Loucy (cell line): ENCODE data around the gene NPY2R.

Experiments
- H2AFZ ChIP-seq: fragments of 200-600 bp; sonication (generic); 2 replicates; pipeline ENCODE4 v1.6.0; 2016; ENCODE audit warnings: antibody characterized with exemption, mild to moderate bottlenecking, low read length, moderate library complexity
- H3F3A ChIP-seq: fragments of 200-600 bp; 2 replicates; pipeline ENCODE4 v1.6.0; 2016; ENCODE audit warnings: antibody characterized with exemption, low read depth, mild to moderate bottlenecking
- H3K27me3 ChIP-seq: fragments of 200-600 bp; sonication (generic); 2 replicates; pipeline ENCODE4 v1.6.1; 2014; ENCODE audit warnings: low read length, mild to moderate bottlenecking; ENCODE audit not compliant: insufficient read depth, poor library complexity, severe bottlenecking
- H3K36me3 ChIP-seq: fragments of 200-600 bp; sonication (generic); 2 replicates; pipeline ENCODE4 v1.6.1; 2016; ENCODE audit warnings: low read length; ENCODE audit not compliant: insufficient read depth
- H3K4me1 ChIP-seq: fragments of 200-600 bp; sonication (generic); 2 replicates; pipeline ENCODE4 v1.5.1; 2014; ENCODE audit warnings: low read length, mild to moderate bottlenecking; ENCODE audit not compliant: insufficient read depth, poor library complexity, severe bottlenecking
- H3K4me2 ChIP-seq: fragments of 200-600 bp; sonication (generic); 2 replicates; pipeline ENCODE4 v1.6.0; 2014; ENCODE audit warnings: antibody characterized with exemption, low read length, low read depth, mild to moderate bottlenecking; ENCODE audit not compliant: poor library complexity, severe bottlenecking
- H3K4me3 ChIP-seq: fragments of 200-600 bp; sonication (generic); 2 replicates; pipeline ENCODE4 v1.5.1; 2014; ENCODE audit warnings: low read length, mild to moderate bottlenecking, mixed read lengths; ENCODE audit not compliant: poor library complexity, severe bottlenecking
- H3K79me2 ChIP-seq: fragments of 200-600 bp; sonication (generic); 2 replicates; pipeline ENCODE4 v1.6.1; 2014; ENCODE audit warnings: low read length; ENCODE audit not compliant: insufficient read depth
- H3K9ac ChIP-seq: fragments of 200-600 bp; sonication (generic); 2 replicates; pipeline ENCODE4 v1.6.0; 2014; ENCODE audit warnings: mild to moderate bottlenecking, low read depth, low read length, moderate library complexity; ENCODE audit not compliant: poor library complexity, severe bottlenecking
- H3K9me2 ChIP-seq: fragments of 200-600 bp; sonication (generic); replicated peaks from 2 replicates; pipeline ENCODE4 v1.6.1; 2016; ENCODE audit warnings: low read depth, low read length, mixed read lengths
- H3K9me3 ChIP-seq: fragments of 200-600 bp; sonication (generic); 2 replicates; pipeline ENCODE4 v1.6.1; 2014; ENCODE audit warnings: mild to moderate bottlenecking, antibody characterized with exemption, low read length, low read depth; ENCODE audit not compliant: insufficient read depth
- H4K20me1 ChIP-seq: fragments of 200-600 bp; sonication (generic); 2 replicates; pipeline ENCODE4 v1.6.0; 2014; ENCODE audit warnings: antibody characterized with exemption, low read length, mild to moderate bottlenecking; ENCODE audit not compliant: insufficient read depth, poor library complexity, severe bottlenecking
- EZH2phosphoT487 ChIP-seq: fragments of 200-600 bp; IDR thresholded peaks from 2 replicates; pipeline ENCODE4 v1.6.1; 2018; ENCODE audit warnings: antibody characterized with exemption, mild to moderate bottlenecking, moderate library complexity, borderline replicate concordance
- TF ChIP-seq, protein P1 (sequence below): fragments of 200-600 bp; sonication (generic); conservative IDR thresholded peaks from 2 replicates; pipeline ENCODE4 v1.5.1; 2014; ENCODE audit warnings: mild to moderate bottlenecking, antibody characterized with exemption, low read length

NPY2R gene

DNA sequence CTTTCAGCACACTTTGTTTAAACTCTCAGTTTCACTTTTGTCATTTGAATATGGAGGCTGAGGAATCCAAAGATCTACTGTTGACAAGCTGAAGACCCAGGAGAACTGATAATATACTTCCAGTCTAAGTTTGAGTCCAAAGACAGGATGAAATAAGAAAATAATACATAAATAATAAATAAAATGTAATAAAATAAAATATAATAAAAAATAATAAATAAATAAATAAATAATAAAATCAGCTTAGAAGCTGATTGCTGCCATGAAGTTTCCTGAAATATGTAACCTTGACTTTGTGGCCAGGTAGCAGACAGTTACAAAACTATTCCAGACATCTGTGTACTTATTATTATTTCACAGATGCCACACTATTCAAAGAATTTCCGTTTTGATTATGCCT lies 55.0 kb downstream of the NPY2R start:
- H3K36me3 ChIP-seq = no peaks in the 10 kb centered on the region
- no peaks in the 10 kb centered on the region for H3K79me2 ChIP-seq

DNA sequence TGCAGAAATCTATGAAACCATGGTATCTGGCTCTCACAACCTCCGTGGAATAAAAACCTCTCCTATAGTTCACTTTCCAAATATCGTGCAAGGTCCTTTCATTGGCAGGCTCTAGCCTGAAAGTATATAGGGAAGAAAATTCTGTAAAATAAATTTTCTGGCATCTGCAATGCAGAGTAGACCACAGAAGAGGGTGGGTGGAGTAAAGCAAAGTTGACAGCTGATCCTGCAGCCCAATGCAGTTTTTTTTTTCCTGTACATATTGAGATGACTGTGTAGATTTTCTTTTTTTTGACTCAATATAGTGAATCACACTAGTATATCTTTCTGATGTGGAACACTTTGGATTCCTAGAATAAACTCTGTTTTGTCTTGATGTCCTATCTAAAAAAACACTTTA lies 56.7 kb downstream of the NPY2R start:
- TF ChIP-seq EZH2phosphoT487 = no peak
- TF ChIP-seq, protein P1, sequence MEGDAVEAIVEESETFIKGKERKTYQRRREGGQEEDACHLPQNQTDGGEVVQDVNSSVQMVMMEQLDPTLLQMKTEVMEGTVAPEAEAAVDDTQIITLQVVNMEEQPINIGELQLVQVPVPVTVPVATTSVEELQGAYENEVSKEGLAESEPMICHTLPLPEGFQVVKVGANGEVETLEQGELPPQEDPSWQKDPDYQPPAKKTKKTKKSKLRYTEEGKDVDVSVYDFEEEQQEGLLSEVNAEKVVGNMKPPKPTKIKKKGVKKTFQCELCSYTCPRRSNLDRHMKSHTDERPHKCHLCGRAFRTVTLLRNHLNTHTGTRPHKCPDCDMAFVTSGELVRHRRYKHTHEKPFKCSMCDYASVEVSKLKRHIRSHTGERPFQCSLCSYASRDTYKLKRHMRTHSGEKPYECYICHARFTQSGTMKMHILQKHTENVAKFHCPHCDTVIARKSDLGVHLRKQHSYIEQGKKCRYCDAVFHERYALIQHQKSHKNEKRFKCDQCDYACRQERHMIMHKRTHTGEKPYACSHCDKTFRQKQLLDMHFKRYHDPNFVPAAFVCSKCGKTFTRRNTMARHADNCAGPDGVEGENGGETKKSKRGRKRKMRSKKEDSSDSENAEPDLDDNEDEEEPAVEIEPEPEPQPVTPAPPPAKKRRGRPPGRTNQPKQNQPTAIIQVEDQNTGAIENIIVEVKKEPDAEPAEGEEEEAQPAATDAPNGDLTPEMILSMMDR = no peak
- H3K79me2 ChIP-seq = no peaks in the 10 kb centered on the region
- no peak overlapping the region for H3K4me2 ChIP-seq
- no peaks in the 10 kb centered on the region for H3K36me3 ChIP-seq
- H3K9me2 ChIP-seq = no peaks in the 10 kb centered on the region
- H3K27me3 ChIP-seq = no peaks in the 10 kb centered on the region
- no peaks in the 10 kb centered on the region for H3K9me3 ChIP-seq
- no peak overlapping the region for H3K9ac ChIP-seq
- no peak overlapping the region for H2AFZ ChIP-seq
- no peak overlapping the region for H3K4me3 ChIP-seq
- no peaks in the 10 kb centered on the region for H3F3A ChIP-seq
- no peaks in the 10 kb centered on the region for H3K4me1 ChIP-seq
- H4K20me1 ChIP-seq = no peaks in the 10 kb centered on the region

More for the DNA sequence above, 55.0 kb downstream of the NPY2R start:
- Histone ChIP-seq H3F3A (no peaks in the 10 kb centered on the region), H4K20me1 (no peaks in the 10 kb centered on the region), H3K9me2 (no peaks in the 10 kb centered on the region), H3K27me3 (no peaks in the 10 kb centered on the region), H3K9ac (no peak overlapping the region), H3K4me2 (no peak overlapping the region), H2AFZ (no peak overlapping the region), H3K4me1 (no peaks in the 10 kb centered on the region), H3K9me3 (no peaks in the 10 kb centered on the region), H3K4me3 (no peak overlapping the region)
- no peak for TF ChIP-seq EZH2phosphoT487
- TF ChIP-seq, protein P1 = no peak
